Neural progenitor cell (in vitro differentiated cells): ENCODE measurements around the gene TEK.

Experiments used
- EZH2 ChIP-seq: fragments of 200-600 bp; sonication (generic); IDR thresholded peaks from 2 replicates; pipeline ENCODE4 v1.6.1; 2017; ENCODE audit warnings: antibody characterized with exemption, mild to moderate bottlenecking, moderate library complexity
- EZH2phosphoT487 ChIP-seq: fragments of 200-600 bp; sonication (generic); IDR thresholded peaks from 2 replicates; pipeline ENCODE4 v1.6.1; 2017; ENCODE audit warnings: antibody characterized with exemption
- TF ChIP-seq, protein P1 (sequence below): fragments of 200-600 bp; sonication (generic); IDR thresholded peaks from 2 replicates; pipeline ENCODE4 v1.5.1; 2017; ENCODE audit warnings: antibody characterized with exemption, mild to moderate bottlenecking

DNA sequence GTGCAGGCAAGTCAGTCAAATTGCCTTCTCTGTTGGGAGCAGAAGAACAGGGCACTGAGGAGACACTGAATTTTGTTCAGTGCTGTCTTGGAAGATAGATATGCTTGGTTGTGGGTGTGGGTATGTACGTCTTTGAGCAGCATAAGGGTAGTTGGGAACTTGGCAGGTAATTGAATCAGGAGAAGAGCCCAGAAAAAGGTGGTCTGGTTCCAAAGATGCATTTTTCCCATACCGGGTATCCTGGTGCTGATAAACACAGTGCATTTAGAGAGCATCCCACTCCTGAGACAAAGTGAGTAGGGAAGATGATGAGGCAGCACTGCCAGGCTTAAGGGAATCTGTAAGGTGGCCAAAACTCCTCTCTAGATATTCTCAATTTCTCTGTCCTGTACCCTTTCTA is 40.6 kb downstream of the TEK start:
- TF ChIP-seq, protein P1, sequence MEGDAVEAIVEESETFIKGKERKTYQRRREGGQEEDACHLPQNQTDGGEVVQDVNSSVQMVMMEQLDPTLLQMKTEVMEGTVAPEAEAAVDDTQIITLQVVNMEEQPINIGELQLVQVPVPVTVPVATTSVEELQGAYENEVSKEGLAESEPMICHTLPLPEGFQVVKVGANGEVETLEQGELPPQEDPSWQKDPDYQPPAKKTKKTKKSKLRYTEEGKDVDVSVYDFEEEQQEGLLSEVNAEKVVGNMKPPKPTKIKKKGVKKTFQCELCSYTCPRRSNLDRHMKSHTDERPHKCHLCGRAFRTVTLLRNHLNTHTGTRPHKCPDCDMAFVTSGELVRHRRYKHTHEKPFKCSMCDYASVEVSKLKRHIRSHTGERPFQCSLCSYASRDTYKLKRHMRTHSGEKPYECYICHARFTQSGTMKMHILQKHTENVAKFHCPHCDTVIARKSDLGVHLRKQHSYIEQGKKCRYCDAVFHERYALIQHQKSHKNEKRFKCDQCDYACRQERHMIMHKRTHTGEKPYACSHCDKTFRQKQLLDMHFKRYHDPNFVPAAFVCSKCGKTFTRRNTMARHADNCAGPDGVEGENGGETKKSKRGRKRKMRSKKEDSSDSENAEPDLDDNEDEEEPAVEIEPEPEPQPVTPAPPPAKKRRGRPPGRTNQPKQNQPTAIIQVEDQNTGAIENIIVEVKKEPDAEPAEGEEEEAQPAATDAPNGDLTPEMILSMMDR = no peak
- no peak for TF ChIP-seq EZH2
- no peak for TF ChIP-seq EZH2phosphoT487
